Measurements from ENCODE around the gene OR52I1.

The OR52I1 gene

DNA sequence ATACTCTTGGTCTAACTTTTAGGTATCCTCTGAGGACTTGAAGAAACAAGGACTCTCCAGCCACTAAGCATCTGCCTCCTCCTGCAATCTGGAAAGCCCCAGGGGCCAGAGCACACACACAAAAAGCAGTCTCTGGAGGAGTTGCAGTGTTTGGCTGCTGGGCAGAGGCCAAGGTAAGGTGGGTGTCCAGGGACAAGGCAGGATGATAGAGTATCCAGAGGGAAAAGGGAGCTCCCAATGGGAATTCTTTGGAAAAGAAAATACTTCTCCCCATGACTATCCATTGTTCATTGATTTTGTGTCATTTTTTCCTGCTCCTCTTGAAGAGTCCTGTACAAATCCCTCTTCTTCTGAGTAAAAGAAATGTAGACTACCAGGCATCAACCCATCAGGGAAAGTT lies 12.4 kb upstream of the OR52I1 start, which contains the start of gene OR52I2:
OR52I2 (plus strand) TSS at position 301 of the 400 bp plus-strand sequence.
- TF ChIP-seq POLR2AphosphoS5 (IDR thresholded peaks at IDR 0.05; ENCODE audit: low read depth, low read length) (no peak), FOXP2 (optimal IDR thresholded peaks at IDR 0.05; ENCODE audit: borderline replicate concordance, extremely low read depth, extremely low read length, insufficient read depth) (no peak), SIN3A (IDR thresholded peaks at IDR 0.05; ENCODE audit: borderline replicate concordance, insufficient read depth, low read length) (no peak), TAF1 (IDR thresholded peaks at IDR 0.05; ENCODE audit: borderline replicate concordance, insufficient read depth, low read length) (no peak)
- TF ChIP-seq, protein P1, sequence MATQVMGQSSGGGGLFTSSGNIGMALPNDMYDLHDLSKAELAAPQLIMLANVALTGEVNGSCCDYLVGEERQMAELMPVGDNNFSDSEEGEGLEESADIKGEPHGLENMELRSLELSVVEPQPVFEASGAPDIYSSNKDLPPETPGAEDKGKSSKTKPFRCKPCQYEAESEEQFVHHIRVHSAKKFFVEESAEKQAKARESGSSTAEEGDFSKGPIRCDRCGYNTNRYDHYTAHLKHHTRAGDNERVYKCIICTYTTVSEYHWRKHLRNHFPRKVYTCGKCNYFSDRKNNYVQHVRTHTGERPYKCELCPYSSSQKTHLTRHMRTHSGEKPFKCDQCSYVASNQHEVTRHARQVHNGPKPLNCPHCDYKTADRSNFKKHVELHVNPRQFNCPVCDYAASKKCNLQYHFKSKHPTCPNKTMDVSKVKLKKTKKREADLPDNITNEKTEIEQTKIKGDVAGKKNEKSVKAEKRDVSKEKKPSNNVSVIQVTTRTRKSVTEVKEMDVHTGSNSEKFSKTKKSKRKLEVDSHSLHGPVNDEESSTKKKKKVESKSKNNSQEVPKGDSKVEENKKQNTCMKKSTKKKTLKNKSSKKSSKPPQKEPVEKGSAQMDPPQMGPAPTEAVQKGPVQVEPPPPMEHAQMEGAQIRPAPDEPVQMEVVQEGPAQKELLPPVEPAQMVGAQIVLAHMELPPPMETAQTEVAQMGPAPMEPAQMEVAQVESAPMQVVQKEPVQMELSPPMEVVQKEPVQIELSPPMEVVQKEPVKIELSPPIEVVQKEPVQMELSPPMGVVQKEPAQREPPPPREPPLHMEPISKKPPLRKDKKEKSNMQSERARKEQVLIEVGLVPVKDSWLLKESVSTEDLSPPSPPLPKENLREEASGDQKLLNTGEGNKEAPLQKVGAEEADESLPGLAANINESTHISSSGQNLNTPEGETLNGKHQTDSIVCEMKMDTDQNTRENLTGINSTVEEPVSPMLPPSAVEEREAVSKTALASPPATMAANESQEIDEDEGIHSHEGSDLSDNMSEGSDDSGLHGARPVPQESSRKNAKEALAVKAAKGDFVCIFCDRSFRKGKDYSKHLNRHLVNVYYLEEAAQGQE (IDR thresholded peaks at IDR 0.05; ENCODE audit: insufficient read depth in 1 of 2, low read depth in 2 of 2, low read length in 2 of 2): no peak

DNA sequence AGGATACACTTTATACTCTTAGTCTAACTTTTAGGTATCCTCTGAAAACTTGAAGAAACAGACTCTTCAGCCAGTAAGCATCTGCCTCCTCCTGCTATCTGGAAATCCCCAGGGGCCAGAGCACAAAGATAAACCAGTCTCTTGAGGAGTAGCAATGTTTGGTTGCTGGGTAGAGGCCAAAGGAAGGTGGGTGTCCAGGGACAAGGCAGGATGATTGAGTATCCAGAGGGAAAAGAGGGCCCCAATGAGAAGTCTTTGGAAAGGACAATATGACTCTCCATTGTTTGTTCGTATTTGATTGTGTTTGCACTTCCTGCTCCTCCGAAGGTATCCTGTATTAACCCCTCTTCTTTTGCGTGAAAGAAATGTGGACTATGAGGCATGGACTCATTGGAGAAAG lies 4.8 kb upstream of the OR52I1 start:
- no peak for TF ChIP-seq SIN3A (IDR thresholded peaks at IDR 0.05; ENCODE audit: borderline replicate concordance, insufficient read depth, low read length)
- no peak for TF ChIP-seq POLR2AphosphoS5 (IDR thresholded peaks at IDR 0.05; ENCODE audit: low read depth, low read length)
- TF ChIP-seq TAF1 (IDR thresholded peaks at IDR 0.05; ENCODE audit: borderline replicate concordance, insufficient read depth, low read length): no peak
- no peak for TF ChIP-seq FOXP2 (optimal IDR thresholded peaks at IDR 0.05; ENCODE audit: borderline replicate concordance, extremely low read depth, extremely low read length, insufficient read depth)
- TF ChIP-seq, protein P1 (IDR thresholded peaks at IDR 0.05; ENCODE audit: insufficient read depth in 1 of 2, low read depth in 2 of 2, low read length in 2 of 2): no peak

DNA sequence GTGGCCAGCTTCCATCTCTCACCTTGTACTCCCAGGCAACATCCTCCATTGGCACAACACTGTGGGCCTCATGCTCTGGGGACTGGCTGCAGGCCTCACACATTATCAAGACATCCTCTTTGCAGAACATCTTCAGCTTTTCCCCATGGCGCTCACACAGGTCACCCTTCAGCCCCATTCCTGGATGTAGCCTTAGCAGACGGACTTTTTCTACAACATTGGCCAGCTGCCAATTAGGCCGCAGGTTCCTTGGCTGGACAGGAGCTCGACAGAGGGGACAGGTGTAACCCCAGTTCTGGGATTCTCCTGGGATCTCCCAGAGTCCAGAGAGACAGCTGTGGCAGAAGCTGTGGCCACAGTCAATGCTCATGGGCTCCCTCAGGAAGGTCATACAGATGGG lies 11.2 kb downstream of the OR52I1 start:
- TF ChIP-seq SIN3A (IDR thresholded peaks at IDR 0.05; ENCODE audit: borderline replicate concordance, insufficient read depth, low read length) (no peak), TAF1 (IDR thresholded peaks at IDR 0.05; ENCODE audit: borderline replicate concordance, insufficient read depth, low read length) (no peak), POLR2AphosphoS5 (IDR thresholded peaks at IDR 0.05; ENCODE audit: low read depth, low read length) (no peak)
- TF ChIP-seq, protein P1 (IDR thresholded peaks at IDR 0.05; ENCODE audit: insufficient read depth in 1 of 2, low read depth in 2 of 2, low read length in 2 of 2): no peak

DNA sequence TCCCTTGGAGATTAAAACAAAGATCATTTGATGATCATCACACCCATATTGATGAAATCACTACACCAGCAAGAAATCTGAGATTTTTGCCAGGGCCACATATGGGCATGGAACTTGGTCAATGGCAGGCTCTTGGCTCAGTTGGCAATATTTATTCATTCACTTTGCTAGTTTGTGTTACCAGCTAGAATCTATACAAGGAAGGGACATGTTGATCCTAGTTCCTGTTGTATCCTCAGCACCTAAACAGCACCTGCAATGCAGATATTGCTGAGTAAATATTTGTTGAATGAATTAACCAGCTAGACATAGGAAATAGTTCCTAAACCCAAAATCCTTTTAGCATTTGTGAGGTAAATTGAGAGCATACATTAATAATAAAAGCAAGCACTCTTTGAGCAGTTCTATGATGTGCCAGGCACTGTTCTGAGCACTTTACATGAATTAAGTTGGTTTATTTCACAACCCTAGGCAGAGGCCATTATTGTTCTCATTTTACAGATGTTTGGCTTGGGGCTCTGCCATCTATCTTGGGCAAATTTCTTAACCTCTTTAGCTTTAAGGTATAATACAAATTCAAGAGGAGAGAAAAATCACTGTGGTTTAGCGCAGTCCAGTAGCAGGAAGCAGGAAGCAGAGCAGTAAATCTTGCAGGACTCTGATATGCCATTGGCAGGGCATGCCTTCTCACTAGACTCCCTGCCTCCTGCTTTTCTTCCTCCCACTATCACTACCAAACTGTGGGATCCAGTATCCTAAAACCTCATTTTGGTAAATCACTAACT lies 12.6 kb downstream of the OR52I1 start:
- TF ChIP-seq, protein P1 (IDR thresholded peaks at IDR 0.05; ENCODE audit: insufficient read depth in 1 of 2, low read depth in 2 of 2, low read length in 2 of 2): no peak
- TF ChIP-seq FOXP2 (optimal IDR thresholded peaks at IDR 0.05; ENCODE audit: borderline replicate concordance, extremely low read depth, extremely low read length, insufficient read depth): no peak
- TF ChIP-seq SIN3A (IDR thresholded peaks at IDR 0.05; ENCODE audit: borderline replicate concordance, insufficient read depth, low read length): no peak
- no peak for TF ChIP-seq POLR2AphosphoS5 (IDR thresholded peaks at IDR 0.05; ENCODE audit: low read depth, low read length)
